K562 (cell line): Measurements from ENCODE around the gene ACSBG1. TPM values are rescaled to one million over a fixed set of nuclear protein-coding genes. Genes with fewer than 3 reads are reported as not detected.

ENCODE experiments used
- CBX2 ChIP-seq: fragments of 200-600 bp; sonication (generic); IDR thresholded peaks from one replicate; pipeline ENCODE4 v1.6.1; 2012; ENCODE audit warnings: mild to moderate bottlenecking, low read length, inconsistent platforms; ENCODE audit not compliant: insufficient read depth, poor library complexity, severe bottlenecking
- CCNT2 ChIP-seq: IDR thresholded peaks from 2 replicates; pipeline ENCODE4 v1.6.1; 2011; ENCODE audit warnings: borderline replicate concordance, low read depth, mild to moderate bottlenecking, moderate library complexity, mixed read lengths, low read length; ENCODE audit not compliant: insufficient read length; ENCODE audit errors: extremely low read depth
- DIDO1 ChIP-seq: fragments of 450-650 bp; IDR thresholded peaks from 2 replicates; pipeline ENCODE4 v1.6.1; 2016; ENCODE audit warnings: low read depth, missing biosample characterization, missing genetic modification characterization
- DPF2 ChIP-seq: fragments of 450-650 bp; IDR thresholded peaks from 2 replicates; pipeline ENCODE4 v1.6.1; 2016
- ETS2 ChIP-seq: IDR thresholded peaks from 2 replicates; pipeline ENCODE4 v1.6.1; 2016; ENCODE audit warnings: borderline replicate concordance, missing genetic modification characterization, mild to moderate bottlenecking, moderate library complexity, missing compliant biosample characterization; ENCODE audit not compliant: poor library complexity, severe bottlenecking
- FOSL1 ChIP-seq: fragments of 200-800 bp; sonication (Bioruptor generic); conservative IDR thresholded peaks from 2 replicates; pipeline ENCODE4 v1.6.1; 2016; ENCODE audit warnings: missing genetic modification characterization, missing compliant biosample characterization
- GATAD2B ChIP-seq: fragments of 450-650 bp; IDR thresholded peaks from 2 replicates; pipeline ENCODE4 v1.6.1; 2017; ENCODE audit warnings: mild to moderate bottlenecking, borderline replicate concordance
- KHSRP ChIP-seq: fragments of 450-650 bp; IDR thresholded peaks from 2 replicates; pipeline ENCODE4 v1.6.1; 2017
- MTA1 ChIP-seq: fragments of 450-650 bp; IDR thresholded peaks from 2 replicates; pipeline ENCODE4 v1.6.1; 2017; ENCODE audit warnings: borderline replicate concordance
- NR1H2 ChIP-seq: sonication (generic); formaldehyde crosslinking; IDR thresholded peaks from 2 replicates; pipeline ENCODE4 v1.4.0; 2020; ENCODE audit warnings: mild to moderate bottlenecking, missing genetic modification reagents
- POLR2A ChIP-seq: fragments of 450-650 bp; conservative IDR thresholded peaks from 2 replicates; pipeline ENCODE4 v1.6.1; 2016
- SRSF1 ChIP-seq: fragments of 200-400 bp; formaldehyde crosslinking; IDR thresholded peaks from 2 replicates; pipeline ENCODE4 v1.6.1; 2017; ENCODE audit warnings: mild to moderate bottlenecking, low read depth, low read length, moderate library complexity
- TRIM24 ChIP-seq, 2 experiments: fragments of 450-650 bp; IDR thresholded peaks; 2 replicates each; pipeline ENCODE4 v1.6.1; 2016
- ZBTB17 ChIP-seq: fragments of 450-650 bp; formaldehyde crosslinking; IDR thresholded peaks from 2 replicates; pipeline ENCODE4 v1.4.0; 2020; ENCODE audit warnings: mild to moderate bottlenecking
- ZNF175 ChIP-seq: fragments of 200-800 bp; sonication (Bioruptor generic); IDR thresholded peaks from 2 replicates; pipeline ENCODE4 v1.6.1; 2016; ENCODE audit warnings: low read depth, mild to moderate bottlenecking, missing genetic modification characterization, missing compliant biosample characterization
- polyA plus RNA-seq, 8 experiments: library from polyadenylated mRNA; depleted of rRNA in 4 of 8; stranded (reverse) in 5 of 8; unstranded in 3 of 8; fragments of >200 nt; fragmentation: Nextera tagmentation in 2 of 8; fragmentation: Illumina TruSeq in 1 of 8; extraction: Ambion mirVana in 2 of 8; extraction: Trizol in 1 of 8; gene quantifications; 2 replicates each; pipeline versions ENCODE4 v1.2.1 to v1.2.3, GENCODE V29; 2011 to 2014; ENCODE audit warnings: inconsistent platforms in 1 of 8, missing spikeins in 1 of 8
- total RNA-seq, 7 experiments: library from RNA; depleted of rRNA in 6 of 7; stranded (reverse); fragments of >200 nt in 6 of 7; fragmentation: Illumina TruSeq in 2 of 7; extraction: Trizol in 2 of 7; gene quantifications; 2 replicates each; pipeline versions ENCODE4 v1.2.1 to v1.2.3, GENCODE V29; 2011 to 2021; ENCODE audit warnings: low replicate concordance in 1 of 7
- TF ChIP-seq, protein P1 (sequence below): fragments of 450-650 bp; formaldehyde crosslinking; IDR thresholded peaks from 2 replicates; pipeline ENCODE4 v1.4.0; 2022; ENCODE audit warnings: missing genetic modification characterization
- TF ChIP-seq, protein P2 (sequence below): IDR thresholded peaks from 2 replicates; pipeline ENCODE4 v1.6.1; 2014; ENCODE audit warnings: antibody characterized with exemption
- TF ChIP-seq, protein P3 (sequence below), 2 experiments: fragments of 250-450 bp in 1 of 2; fragments of 450-650 bp in 1 of 2; sonication (Bioruptor Pico) in 1 of 2; IDR thresholded peaks; 2 replicates each; pipeline versions ENCODE4 v1.6.1 to v1.8.0; 2016 to 2021; ENCODE audit warnings: mild to moderate bottlenecking in 2 of 2, moderate library complexity in 2 of 2, missing compliant biosample characterization in 1 of 2, missing genetic modification characterization in 1 of 2
- TF ChIP-seq, protein P4 (sequence below): fragments of 450-650 bp; IDR thresholded peaks from 2 replicates; pipeline ENCODE4 v1.6.1; 2014; ENCODE audit warnings: low read depth, mild to moderate bottlenecking, moderate library complexity, borderline replicate concordance
- TF ChIP-seq, protein P5 (sequence below): fragments of 250-450 bp; sonication (Bioruptor Pico); IDR thresholded peaks from 2 replicates; pipeline ENCODE4 v1.4.0; 2020; ENCODE audit warnings: mild to moderate bottlenecking, moderate library complexity, borderline replicate concordance

Gene ACSBG1
- total and polyA plus RNA-seq, 9 of the 15 experiments (the other 6 are each of a cell fraction or from before 2014, with no cell fraction given) = 0.36 to 6.4 (median 2.5) TPM

DNA sequence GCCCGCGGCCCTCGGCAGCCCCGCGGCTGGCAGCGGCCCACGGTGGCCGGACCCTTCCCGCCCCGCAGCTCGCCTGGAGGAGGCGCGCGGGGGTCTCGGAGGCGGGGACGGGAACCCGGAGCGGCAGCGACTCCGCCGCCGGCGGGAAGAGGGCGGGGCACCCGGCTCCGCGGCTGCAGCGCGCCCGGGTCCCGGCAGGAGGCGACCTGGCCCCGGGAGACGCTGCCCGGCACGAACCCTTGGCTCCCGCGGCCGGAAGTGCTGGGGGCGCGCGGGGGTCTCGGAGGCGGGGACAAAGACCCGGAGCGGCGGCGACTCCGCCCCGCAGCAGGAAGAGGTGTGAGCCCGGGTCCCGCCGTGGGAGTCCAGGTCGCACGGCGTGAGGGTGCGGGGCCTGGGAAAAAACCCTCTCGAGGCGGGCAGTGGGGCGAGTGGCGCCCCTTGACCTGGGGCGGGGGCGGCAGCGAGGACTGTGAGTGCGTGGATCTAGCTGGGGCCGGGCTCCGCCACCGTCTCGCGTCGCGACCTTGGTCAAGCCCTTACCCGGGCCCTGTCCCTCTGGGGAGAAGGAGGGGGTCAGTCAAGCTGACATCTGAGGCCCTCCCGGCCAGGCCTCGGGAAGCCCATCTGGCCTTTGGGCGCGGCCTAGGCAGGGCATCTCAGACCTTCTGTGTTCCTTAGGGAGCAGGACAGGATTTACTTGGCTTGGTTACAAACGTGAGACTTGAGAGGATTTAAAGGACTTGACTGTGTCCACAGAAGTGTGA lies 102.9 kb downstream of the ACSBG1 start, which contains the start of gene CIB2 (continued):
- TF ChIP-seq, protein P1, sequence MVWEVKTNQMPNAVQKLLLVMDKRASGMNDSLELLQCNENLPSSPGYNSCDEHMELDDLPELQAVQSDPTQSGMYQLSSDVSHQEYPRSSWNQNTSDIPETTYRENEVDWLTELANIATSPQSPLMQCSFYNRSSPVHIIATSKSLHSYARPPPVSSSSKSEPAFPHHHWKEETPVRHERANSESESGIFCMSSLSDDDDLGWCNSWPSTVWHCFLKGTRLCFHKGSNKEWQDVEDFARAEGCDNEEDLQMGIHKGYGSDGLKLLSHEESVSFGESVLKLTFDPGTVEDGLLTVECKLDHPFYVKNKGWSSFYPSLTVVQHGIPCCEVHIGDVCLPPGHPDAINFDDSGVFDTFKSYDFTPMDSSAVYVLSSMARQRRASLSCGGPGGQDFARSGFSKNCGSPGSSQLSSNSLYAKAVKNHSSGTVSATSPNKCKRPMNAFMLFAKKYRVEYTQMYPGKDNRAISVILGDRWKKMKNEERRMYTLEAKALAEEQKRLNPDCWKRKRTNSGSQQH (CRISPR knock-in tag) = 0 out of 2 replicates have a peak, but pooled peaks have one; percentile 14
- TF ChIP-seq TRIM24 (IDR thresholded peaks at IDR 0.05) = no peak
- TF ChIP-seq NR1H2 (CRISPR knock-in tag) = no peak
- TF ChIP-seq ZNF175 (CRISPR knock-in tag) = 0 out of 2 replicates have a peak, but pooled peaks have one; percentile 45
- no peak for TF ChIP-seq DIDO1
- peak; percentile 83 for TF ChIP-seq POLR2A
- TF ChIP-seq, protein P2, sequence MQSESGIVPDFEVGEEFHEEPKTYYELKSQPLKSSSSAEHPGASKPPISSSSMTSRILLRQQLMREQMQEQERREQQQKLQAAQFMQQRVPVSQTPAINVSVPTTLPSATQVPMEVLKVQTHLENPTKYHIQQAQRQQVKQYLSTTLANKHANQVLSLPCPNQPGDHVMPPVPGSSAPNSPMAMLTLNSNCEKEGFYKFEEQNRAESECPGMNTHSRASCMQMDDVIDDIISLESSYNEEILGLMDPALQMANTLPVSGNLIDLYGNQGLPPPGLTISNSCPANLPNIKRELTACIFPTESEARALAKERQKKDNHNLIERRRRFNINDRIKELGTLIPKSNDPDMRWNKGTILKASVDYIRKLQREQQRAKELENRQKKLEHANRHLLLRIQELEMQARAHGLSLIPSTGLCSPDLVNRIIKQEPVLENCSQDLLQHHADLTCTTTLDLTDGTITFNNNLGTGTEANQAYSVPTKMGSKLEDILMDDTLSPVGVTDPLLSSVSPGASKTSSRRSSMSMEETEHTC = no peak
- no peak; the same call in none of the 2 replicates for TF ChIP-seq GATAD2B
- TF ChIP-seq ZBTB17 (CRISPR knock-in tag) = peak; percentile 43; the same call in 1 of the 2 replicates
- peak; percentile 25; the same call in 1 of the 2 replicates for TF ChIP-seq MTA1
- TF ChIP-seq FOSL1 (tag) = no peak
- TF ChIP-seq SRSF1 = no peak
- TF ChIP-seq CCNT2 = peak; percentile 72
- TF ChIP-seq, protein P3, sequence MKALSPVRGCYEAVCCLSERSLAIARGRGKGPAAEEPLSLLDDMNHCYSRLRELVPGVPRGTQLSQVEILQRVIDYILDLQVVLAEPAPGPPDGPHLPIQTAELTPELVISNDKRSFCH (CRISPR knock-in tag; IDR thresholded peaks at IDR 0.05) = no peak
- TF ChIP-seq, protein P3 (tag; IDR thresholded peaks at IDR 0.05) = peak; percentile 72; the same call in 1 of the 2 replicates
- TF ChIP-seq, protein P4, sequence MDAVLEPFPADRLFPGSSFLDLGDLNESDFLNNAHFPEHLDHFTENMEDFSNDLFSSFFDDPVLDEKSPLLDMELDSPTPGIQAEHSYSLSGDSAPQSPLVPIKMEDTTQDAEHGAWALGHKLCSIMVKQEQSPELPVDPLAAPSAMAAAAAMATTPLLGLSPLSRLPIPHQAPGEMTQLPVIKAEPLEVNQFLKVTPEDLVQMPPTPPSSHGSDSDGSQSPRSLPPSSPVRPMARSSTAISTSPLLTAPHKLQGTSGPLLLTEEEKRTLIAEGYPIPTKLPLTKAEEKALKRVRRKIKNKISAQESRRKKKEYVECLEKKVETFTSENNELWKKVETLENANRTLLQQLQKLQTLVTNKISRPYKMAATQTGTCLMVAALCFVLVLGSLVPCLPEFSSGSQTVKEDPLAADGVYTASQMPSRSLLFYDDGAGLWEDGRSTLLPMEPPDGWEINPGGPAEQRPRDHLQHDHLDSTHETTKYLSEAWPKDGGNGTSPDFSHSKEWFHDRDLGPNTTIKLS = peak; percentile 43; the same call in 1 of the 2 replicates
- no peak; the same call in 1 of the 2 replicates for TF ChIP-seq DPF2
- no peak for TF ChIP-seq ETS2 (tag)
- TF ChIP-seq CBX2 = no peak
- no peak for TF ChIP-seq KHSRP
- TF ChIP-seq, protein P5, sequence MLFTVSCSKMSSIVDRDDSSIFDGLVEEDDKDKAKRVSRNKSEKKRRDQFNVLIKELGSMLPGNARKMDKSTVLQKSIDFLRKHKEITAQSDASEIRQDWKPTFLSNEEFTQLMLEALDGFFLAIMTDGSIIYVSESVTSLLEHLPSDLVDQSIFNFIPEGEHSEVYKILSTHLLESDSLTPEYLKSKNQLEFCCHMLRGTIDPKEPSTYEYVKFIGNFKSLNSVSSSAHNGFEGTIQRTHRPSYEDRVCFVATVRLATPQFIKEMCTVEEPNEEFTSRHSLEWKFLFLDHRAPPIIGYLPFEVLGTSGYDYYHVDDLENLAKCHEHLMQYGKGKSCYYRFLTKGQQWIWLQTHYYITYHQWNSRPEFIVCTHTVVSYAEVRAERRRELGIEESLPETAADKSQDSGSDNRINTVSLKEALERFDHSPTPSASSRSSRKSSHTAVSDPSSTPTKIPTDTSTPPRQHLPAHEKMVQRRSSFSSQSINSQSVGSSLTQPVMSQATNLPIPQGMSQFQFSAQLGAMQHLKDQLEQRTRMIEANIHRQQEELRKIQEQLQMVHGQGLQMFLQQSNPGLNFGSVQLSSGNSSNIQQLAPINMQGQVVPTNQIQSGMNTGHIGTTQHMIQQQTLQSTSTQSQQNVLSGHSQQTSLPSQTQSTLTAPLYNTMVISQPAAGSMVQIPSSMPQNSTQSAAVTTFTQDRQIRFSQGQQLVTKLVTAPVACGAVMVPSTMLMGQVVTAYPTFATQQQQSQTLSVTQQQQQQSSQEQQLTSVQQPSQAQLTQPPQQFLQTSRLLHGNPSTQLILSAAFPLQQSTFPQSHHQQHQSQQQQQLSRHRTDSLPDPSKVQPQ (CRISPR knock-in tag) = no peak
